K562 (cell line): ENCODE measurements around the gene PSMC6.

Experiments
- ASH1L ChIP-seq: fragments of 450-650 bp; IDR thresholded peaks from 2 replicates; pipeline ENCODE4 v1.6.1; 2018; ENCODE audit warnings: borderline replicate concordance, mild to moderate bottlenecking, low read depth; ENCODE audit not compliant: partially characterized antibody
- DDX20 ChIP-seq: fragments of 450-650 bp; IDR thresholded peaks from 2 replicates; pipeline ENCODE4 v1.6.1; 2016; ENCODE audit warnings: missing genetic modification characterization, low read depth, mild to moderate bottlenecking, missing compliant biosample characterization, moderate library complexity
- PHF21A ChIP-seq: fragments of 450-650 bp; IDR thresholded peaks from 2 replicates; pipeline ENCODE4 v1.6.1; 2017; ENCODE audit warnings: low read depth, borderline replicate concordance
- RBFOX2 ChIP-seq: fragments of 200-400 bp; formaldehyde crosslinking; IDR thresholded peaks from 2 replicates; pipeline ENCODE4 v1.6.1; 2017; ENCODE audit warnings: low read depth, mild to moderate bottlenecking, low read length, moderate library complexity
- SP2 ChIP-seq: IDR thresholded peaks from 2 replicates; pipeline ENCODE4 v1.6.1; 2011; ENCODE audit warnings: mild to moderate bottlenecking, low read depth, low read length, moderate library complexity; ENCODE audit not compliant: poor library complexity, severe bottlenecking; ENCODE audit errors: extremely low read depth
- ZBTB8A ChIP-seq: fragments of 450-650 bp; IDR thresholded peaks from 2 replicates; pipeline ENCODE4 v1.6.1; 2018; ENCODE audit warnings: mild to moderate bottlenecking, moderate library complexity; ENCODE audit not compliant: partially characterized antibody
- TF ChIP-seq, protein P1 (sequence below): sonication (generic); formaldehyde crosslinking; IDR thresholded peaks from 2 replicates; pipeline ENCODE4 v1.9.0; 2022; ENCODE audit warnings: mild to moderate bottlenecking, missing genetic modification reagents
- TF ChIP-seq, protein P2 (sequence below), 2 experiments: fragments of 450-650 bp; formaldehyde crosslinking in 1 of 2; IDR thresholded peaks; 2 replicates each; pipeline versions ENCODE4 v1.4.0 to v1.6.1; 2014 to 2020; ENCODE audit warnings: mild to moderate bottlenecking in 2 of 2, borderline replicate concordance in 1 of 2, low read depth in 1 of 2
- TF ChIP-seq, protein P3 (sequence below): sonication (generic); formaldehyde crosslinking; IDR thresholded peaks from 2 replicates; pipeline ENCODE4 v1.8.1; 2022; ENCODE audit warnings: missing genetic modification reagents
- TF ChIP-seq, protein P4 (sequence below), 3 experiments: IDR thresholded peaks in 2 of 3; conservative IDR thresholded peaks in 1 of 3; 2 replicates each; pipeline ENCODE4 v1.5.1; 2011 to 2012; ENCODE audit warnings: low read length in 3 of 3, mild to moderate bottlenecking in 3 of 3, control low read depth in 2 of 3, improper control_type of control experiment in 1 of 3, inconsistent platforms in 1 of 3, low read depth in 1 of 3, mixed read lengths in 1 of 3, moderate library complexity in 1 of 3; ENCODE audit not compliant: insufficient read depth in 2 of 3

DNA sequence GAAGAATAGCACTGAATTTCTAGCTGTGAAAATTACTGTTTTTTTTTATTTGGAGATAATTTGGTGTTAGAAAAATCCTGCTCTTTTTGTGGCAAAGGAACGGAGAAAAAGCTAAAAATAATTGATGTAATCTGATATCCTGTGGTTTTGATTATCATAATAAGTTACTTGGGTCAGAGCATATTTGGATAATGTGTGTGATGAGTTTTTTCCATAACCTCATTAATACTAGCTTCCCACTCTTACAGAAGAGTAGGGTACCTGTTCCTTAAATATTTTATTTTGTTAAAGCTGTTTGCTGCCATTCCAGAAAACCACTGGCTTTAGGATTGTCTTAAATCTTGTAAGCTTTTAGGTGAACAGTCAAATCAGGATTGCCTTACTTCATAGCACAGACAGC, 4.7 kb downstream of the PSMC6 start:
- TF ChIP-seq, protein P1, sequence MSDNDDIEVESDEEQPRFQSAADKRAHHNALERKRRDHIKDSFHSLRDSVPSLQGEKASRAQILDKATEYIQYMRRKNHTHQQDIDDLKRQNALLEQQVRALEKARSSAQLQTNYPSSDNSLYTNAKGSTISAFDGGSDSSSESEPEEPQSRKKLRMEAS (CRISPR knock-in tag) = no peak
- TF ChIP-seq, protein P2, sequence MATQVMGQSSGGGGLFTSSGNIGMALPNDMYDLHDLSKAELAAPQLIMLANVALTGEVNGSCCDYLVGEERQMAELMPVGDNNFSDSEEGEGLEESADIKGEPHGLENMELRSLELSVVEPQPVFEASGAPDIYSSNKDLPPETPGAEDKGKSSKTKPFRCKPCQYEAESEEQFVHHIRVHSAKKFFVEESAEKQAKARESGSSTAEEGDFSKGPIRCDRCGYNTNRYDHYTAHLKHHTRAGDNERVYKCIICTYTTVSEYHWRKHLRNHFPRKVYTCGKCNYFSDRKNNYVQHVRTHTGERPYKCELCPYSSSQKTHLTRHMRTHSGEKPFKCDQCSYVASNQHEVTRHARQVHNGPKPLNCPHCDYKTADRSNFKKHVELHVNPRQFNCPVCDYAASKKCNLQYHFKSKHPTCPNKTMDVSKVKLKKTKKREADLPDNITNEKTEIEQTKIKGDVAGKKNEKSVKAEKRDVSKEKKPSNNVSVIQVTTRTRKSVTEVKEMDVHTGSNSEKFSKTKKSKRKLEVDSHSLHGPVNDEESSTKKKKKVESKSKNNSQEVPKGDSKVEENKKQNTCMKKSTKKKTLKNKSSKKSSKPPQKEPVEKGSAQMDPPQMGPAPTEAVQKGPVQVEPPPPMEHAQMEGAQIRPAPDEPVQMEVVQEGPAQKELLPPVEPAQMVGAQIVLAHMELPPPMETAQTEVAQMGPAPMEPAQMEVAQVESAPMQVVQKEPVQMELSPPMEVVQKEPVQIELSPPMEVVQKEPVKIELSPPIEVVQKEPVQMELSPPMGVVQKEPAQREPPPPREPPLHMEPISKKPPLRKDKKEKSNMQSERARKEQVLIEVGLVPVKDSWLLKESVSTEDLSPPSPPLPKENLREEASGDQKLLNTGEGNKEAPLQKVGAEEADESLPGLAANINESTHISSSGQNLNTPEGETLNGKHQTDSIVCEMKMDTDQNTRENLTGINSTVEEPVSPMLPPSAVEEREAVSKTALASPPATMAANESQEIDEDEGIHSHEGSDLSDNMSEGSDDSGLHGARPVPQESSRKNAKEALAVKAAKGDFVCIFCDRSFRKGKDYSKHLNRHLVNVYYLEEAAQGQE (IDR thresholded peaks at IDR 0.05; ENCODE audit: borderline replicate concordance) = no peak
- TF ChIP-seq, protein P2 (CRISPR knock-in tag; IDR thresholded peaks at IDR 0.05; ENCODE audit: low read depth) = no peak
- TF ChIP-seq, protein P3, sequence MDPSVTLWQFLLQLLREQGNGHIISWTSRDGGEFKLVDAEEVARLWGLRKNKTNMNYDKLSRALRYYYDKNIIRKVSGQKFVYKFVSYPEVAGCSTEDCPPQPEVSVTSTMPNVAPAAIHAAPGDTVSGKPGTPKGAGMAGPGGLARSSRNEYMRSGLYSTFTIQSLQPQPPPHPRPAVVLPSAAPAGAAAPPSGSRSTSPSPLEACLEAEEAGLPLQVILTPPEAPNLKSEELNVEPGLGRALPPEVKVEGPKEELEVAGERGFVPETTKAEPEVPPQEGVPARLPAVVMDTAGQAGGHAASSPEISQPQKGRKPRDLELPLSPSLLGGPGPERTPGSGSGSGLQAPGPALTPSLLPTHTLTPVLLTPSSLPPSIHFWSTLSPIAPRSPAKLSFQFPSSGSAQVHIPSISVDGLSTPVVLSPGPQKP = no peak
- TF ChIP-seq RBFOX2 (no peak), DDX20 (tag) (no peak), PHF21A (no peak), SP2 (no peak), ZBTB8A (no peak), ASH1L (no peak)
- TF ChIP-seq, protein P4, sequence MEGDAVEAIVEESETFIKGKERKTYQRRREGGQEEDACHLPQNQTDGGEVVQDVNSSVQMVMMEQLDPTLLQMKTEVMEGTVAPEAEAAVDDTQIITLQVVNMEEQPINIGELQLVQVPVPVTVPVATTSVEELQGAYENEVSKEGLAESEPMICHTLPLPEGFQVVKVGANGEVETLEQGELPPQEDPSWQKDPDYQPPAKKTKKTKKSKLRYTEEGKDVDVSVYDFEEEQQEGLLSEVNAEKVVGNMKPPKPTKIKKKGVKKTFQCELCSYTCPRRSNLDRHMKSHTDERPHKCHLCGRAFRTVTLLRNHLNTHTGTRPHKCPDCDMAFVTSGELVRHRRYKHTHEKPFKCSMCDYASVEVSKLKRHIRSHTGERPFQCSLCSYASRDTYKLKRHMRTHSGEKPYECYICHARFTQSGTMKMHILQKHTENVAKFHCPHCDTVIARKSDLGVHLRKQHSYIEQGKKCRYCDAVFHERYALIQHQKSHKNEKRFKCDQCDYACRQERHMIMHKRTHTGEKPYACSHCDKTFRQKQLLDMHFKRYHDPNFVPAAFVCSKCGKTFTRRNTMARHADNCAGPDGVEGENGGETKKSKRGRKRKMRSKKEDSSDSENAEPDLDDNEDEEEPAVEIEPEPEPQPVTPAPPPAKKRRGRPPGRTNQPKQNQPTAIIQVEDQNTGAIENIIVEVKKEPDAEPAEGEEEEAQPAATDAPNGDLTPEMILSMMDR (IDR thresholded peaks at IDR 0.05 in 2 of 3, conservative IDR thresholded peaks at IDR 0.05 in 1 of 3; ENCODE audit: insufficient read depth in 2 of 3, low read depth in 1 of 3, low read length in 3 of 3) = no peak
